ENCODE measurements around the gene CCNQ. TPM values are rescaled to one million over a fixed set of nuclear protein-coding genes. Genes with fewer than 3 reads are reported as not detected.

The CCNQ gene
- total and polyA plus RNA-seq, 2 donors (not counting 1 experiment from before 2014, with no cell fraction given): 19.9 to 28.2 TPM

DNA sequence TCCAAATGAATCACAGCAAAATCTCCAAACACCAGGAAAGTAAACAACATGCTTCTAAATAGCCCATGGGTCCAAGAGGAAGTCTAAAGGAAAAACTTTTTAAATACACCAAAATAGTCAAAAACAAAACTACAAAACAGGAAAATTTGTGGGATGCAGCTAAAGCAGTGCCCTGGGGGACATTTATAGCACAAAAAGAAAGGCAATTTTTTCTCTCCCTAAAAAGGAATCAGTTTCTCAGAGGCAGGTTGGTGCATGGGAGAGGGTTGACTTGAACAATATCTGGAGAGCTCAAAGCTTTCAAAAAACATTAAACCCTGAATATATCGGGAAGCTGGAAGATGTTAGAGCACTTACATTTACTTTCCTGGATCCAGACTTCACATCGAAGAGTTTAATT is 32.4 kb upstream of the CCNQ start:
- DNase-seq (ENCODE audit: low read depth in 2 of 2): no peak
- no peak overlapping the region for H3K9ac ChIP-seq (ENCODE audit: insufficient read depth, low read length)
- H3K36me3 ChIP-seq (ENCODE audit: control insufficient read depth, insufficient read depth, low read length): no peaks in the 10 kb centered on the region
- no peaks in the 10 kb centered on the region for H3K4me1 ChIP-seq (ENCODE audit: control insufficient read depth, extremely low read depth, insufficient read depth, low read length)
- no peak overlapping the region for H2AFZ ChIP-seq (ENCODE audit: low read length)
- peaks cover 2% of the 10 kb centered on the region for H3K27me3 ChIP-seq (ENCODE audit: control insufficient read depth, insufficient read depth, low read length)
- H3K27ac ChIP-seq (ENCODE audit: insufficient read depth, low read length): no peak overlapping the region
- H3K4me2 ChIP-seq (ENCODE audit: extremely low read depth, insufficient read depth, low read length): no peak overlapping the region
- H3K9me3 ChIP-seq (ENCODE audit: control insufficient read depth, insufficient read depth, low read depth, low read length): no peaks in the 10 kb centered on the region
- H3K4me3 ChIP-seq (replicated peaks in 1 of 4; ENCODE audit: control extremely low read depth in 1 of 4, insufficient read depth in 1 of 4, low read depth in 3 of 4, low read length in 4 of 4): no peak overlapping the region
- TF ChIP-seq EZH2 (IDR thresholded peaks at IDR 0.05; ENCODE audit: low read length, missing control alignments): no peak
- TF ChIP-seq, protein P1, sequence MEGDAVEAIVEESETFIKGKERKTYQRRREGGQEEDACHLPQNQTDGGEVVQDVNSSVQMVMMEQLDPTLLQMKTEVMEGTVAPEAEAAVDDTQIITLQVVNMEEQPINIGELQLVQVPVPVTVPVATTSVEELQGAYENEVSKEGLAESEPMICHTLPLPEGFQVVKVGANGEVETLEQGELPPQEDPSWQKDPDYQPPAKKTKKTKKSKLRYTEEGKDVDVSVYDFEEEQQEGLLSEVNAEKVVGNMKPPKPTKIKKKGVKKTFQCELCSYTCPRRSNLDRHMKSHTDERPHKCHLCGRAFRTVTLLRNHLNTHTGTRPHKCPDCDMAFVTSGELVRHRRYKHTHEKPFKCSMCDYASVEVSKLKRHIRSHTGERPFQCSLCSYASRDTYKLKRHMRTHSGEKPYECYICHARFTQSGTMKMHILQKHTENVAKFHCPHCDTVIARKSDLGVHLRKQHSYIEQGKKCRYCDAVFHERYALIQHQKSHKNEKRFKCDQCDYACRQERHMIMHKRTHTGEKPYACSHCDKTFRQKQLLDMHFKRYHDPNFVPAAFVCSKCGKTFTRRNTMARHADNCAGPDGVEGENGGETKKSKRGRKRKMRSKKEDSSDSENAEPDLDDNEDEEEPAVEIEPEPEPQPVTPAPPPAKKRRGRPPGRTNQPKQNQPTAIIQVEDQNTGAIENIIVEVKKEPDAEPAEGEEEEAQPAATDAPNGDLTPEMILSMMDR (conservative IDR thresholded peaks at IDR 0.05 in 1 of 2, IDR thresholded peaks at IDR 0.05 in 1 of 2; ENCODE audit: low read depth in 1 of 2, low read length in 2 of 2): no peak
- H4K20me1 ChIP-seq (ENCODE audit: control insufficient read depth, extremely low read depth, insufficient read depth, low read length): no peaks in the 10 kb centered on the region
- no peaks in the 10 kb centered on the region for H3K79me2 ChIP-seq (ENCODE audit: control insufficient read depth, insufficient read depth, low read length)

DNA sequence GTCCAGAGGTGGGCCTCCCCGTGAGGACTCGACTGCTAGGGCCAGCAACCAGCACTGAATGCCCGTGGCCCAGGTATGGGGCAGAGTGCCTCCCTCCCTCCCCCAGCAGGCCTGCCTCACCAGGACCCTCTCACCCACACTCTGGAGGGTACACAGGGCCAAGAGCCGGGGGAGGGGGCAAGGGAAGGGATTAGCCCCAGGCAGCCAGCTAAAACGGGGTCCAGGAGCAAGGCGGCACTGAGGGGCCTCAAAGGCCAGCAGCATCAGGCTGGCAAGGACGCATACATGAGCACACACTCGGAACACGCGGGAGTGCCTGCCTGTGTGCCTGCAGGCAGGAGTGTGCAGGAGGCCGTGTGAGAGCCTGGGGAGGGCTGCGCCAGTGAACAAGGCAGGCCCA is 29.7 kb upstream of the CCNQ start:
- no peaks in the 10 kb centered on the region for H3K79me2 ChIP-seq (ENCODE audit: control insufficient read depth, insufficient read depth, low read length)
- H2AFZ ChIP-seq (ENCODE audit: low read length): no peak overlapping the region
- no peak overlapping the region for H3K27ac ChIP-seq (ENCODE audit: insufficient read depth, low read length)
- H3K9me3 ChIP-seq (ENCODE audit: control insufficient read depth, insufficient read depth, low read depth, low read length): no peaks in the 10 kb centered on the region
- no peaks in the 10 kb centered on the region for H3K36me3 ChIP-seq (ENCODE audit: control insufficient read depth, insufficient read depth, low read length)
- H3K27me3 ChIP-seq (ENCODE audit: control insufficient read depth, insufficient read depth, low read length): no peaks in the 10 kb centered on the region
- H3K4me1 ChIP-seq (ENCODE audit: control insufficient read depth, extremely low read depth, insufficient read depth, low read length): no peaks in the 10 kb centered on the region
- no peak overlapping the region for H3K9ac ChIP-seq (ENCODE audit: insufficient read depth, low read length)
- TF ChIP-seq, protein P1 (conservative IDR thresholded peaks at IDR 0.05 in 1 of 2, IDR thresholded peaks at IDR 0.05 in 1 of 2; ENCODE audit: low read depth in 1 of 2, low read length in 2 of 2): no peak
- no peak for TF ChIP-seq EZH2 (IDR thresholded peaks at IDR 0.05; ENCODE audit: low read length, missing control alignments)
- DNase-seq (ENCODE audit: low read depth in 2 of 2): no peak
- H3K4me2 ChIP-seq (ENCODE audit: extremely low read depth, insufficient read depth, low read length): no peak overlapping the region
- H3K4me3 ChIP-seq (replicated peaks in 1 of 4; ENCODE audit: control extremely low read depth in 1 of 4, insufficient read depth in 1 of 4, low read depth in 3 of 4, low read length in 4 of 4): no peak overlapping the region
- H4K20me1 ChIP-seq (ENCODE audit: control insufficient read depth, extremely low read depth, insufficient read depth, low read length): no peaks in the 10 kb centered on the region

DNA sequence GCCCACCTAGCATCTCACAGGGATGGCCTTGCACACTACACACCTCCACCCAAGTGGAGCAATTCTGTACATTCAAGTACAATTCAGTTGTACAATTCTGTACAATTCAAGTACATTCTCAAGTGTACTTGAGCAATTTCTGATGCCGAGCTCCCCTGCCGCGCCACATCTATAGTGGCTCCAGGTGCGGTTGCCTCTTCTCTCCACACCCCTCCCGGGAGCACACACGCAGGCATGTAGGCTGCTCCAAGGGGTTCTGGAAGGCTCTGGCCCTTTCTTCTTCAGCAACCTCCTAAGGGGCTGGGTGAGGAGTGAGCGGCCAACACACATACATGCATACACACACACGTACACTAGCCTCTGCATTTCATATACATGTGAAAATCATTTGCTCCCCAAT is 29.2 kb upstream of the CCNQ start:
- H3K27ac ChIP-seq (ENCODE audit: insufficient read depth, low read length): no peak overlapping the region
- no peaks in the 10 kb centered on the region for H3K79me2 ChIP-seq (ENCODE audit: control insufficient read depth, insufficient read depth, low read length)
- no peak overlapping the region for H2AFZ ChIP-seq (ENCODE audit: low read length)
- no peaks in the 10 kb centered on the region for H3K9me3 ChIP-seq (ENCODE audit: control insufficient read depth, insufficient read depth, low read depth, low read length)
- H4K20me1 ChIP-seq (ENCODE audit: control insufficient read depth, extremely low read depth, insufficient read depth, low read length): no peaks in the 10 kb centered on the region
- no peak for DNase-seq (ENCODE audit: low read depth in 2 of 2)
- no peak overlapping the region for H3K4me2 ChIP-seq (ENCODE audit: extremely low read depth, insufficient read depth, low read length)
- H3K9ac ChIP-seq (ENCODE audit: insufficient read depth, low read length): no peak overlapping the region
- no peaks in the 10 kb centered on the region for H3K4me1 ChIP-seq (ENCODE audit: control insufficient read depth, extremely low read depth, insufficient read depth, low read length)
- H3K36me3 ChIP-seq (ENCODE audit: control insufficient read depth, insufficient read depth, low read length): no peaks in the 10 kb centered on the region
- no peaks in the 10 kb centered on the region for H3K27me3 ChIP-seq (ENCODE audit: control insufficient read depth, insufficient read depth, low read length)
- H3K4me3 ChIP-seq (replicated peaks in 1 of 4; ENCODE audit: control extremely low read depth in 1 of 4, insufficient read depth in 1 of 4, low read depth in 3 of 4, low read length in 4 of 4): no peak overlapping the region
- no peak for TF ChIP-seq EZH2 (IDR thresholded peaks at IDR 0.05; ENCODE audit: low read length, missing control alignments)
- TF ChIP-seq, protein P1 (conservative IDR thresholded peaks at IDR 0.05 in 1 of 2, IDR thresholded peaks at IDR 0.05 in 1 of 2; ENCODE audit: low read depth in 1 of 2, low read length in 2 of 2): no peak
